ENCODE data around the gene UQCRC1.
A peak's percentile ranks its signal among the peaks of the same experiment; 100 is the strongest.
"Not testable (repeated sequence)": the region's sequence is repeated elsewhere in the genome, so short reads cannot be mapped to it uniquely, and the experiment has no call there.

The UQCRC1 gene

GRCh38 chr3:48555949-48556795, 53.3 kb downstream of the UQCRC1 start:
- DNase-seq, result peak in 2 of 51 donors; percentile 31 to 71

- no peak for DNase-seq
Observed at GRCh38 chr3:48555231-48555948, 54.1 kb downstream of the UQCRC1 start.

GRCh38 chr3:48553886-48554845, 55.3 kb downstream of the UQCRC1 start:
- no peak for DNase-seq

GRCh38 chr3:48553361-48553760, 56.1 kb downstream of the UQCRC1 start:
- DNase-seq, result no peak

GRCh38 chr3:48552111-48552951, 57.1 kb downstream of the UQCRC1 start:
- no peak for DNase-seq

- DNase-seq, result not testable (repeated sequence)
Observed at GRCh38 chr3:48551651-48552050, 57.8 kb downstream of the UQCRC1 start.
